ENCODE results near the gene CCDC192. TPM values are rescaled to one million over a fixed set of nuclear protein-coding genes. Genes with fewer than 3 reads are reported as not detected.

CCDC192 gene
- total and polyA plus RNA-seq, 2 donors (not counting 3 experiments of a cell fraction or from before 2014, with no cell fraction given), result not detected

DNA sequence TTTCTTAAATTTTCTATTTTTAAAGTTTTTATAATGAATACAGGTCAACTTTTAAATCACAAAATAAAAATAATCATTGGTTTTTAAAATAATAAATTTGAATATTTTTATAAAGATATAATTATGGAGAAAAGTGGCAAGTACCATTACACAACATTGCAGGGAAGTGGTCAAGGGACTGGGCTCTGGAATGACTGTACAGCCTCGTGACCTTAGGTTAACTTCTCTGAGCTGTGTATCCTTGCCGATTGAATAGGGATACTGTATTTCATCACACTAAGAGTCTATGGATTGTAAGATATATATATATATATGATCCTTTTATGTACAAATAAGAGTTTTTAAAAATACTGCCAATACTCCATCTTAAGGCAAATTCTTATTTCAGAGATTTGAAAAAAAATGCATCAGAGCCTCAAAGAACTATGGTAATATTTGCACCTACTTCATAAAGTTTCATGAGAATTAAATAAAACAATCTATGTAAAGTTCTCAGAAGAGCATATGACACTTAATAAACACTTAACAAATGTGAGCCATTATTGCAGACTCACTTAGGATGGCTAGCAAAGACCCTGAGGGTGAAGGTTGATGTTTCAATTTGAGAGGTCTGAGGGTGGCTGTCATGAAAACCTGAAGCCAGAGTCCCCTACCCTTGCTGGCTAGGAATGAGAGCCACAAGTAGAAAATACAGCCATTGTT lies 136.5 kb downstream of the CCDC192 start:
- Histone ChIP-seq H3K4me1 (ENCODE audit: control insufficient read depth, extremely low read depth, insufficient read depth, low read length) (peaks cover 7% of the 10 kb centered on the region), H4K20me1 (replicated peaks; ENCODE audit: control insufficient read depth, extremely low read depth, insufficient read depth, low read length) (no peaks in the 10 kb centered on the region), H3K27ac (ENCODE audit: insufficient read depth, low read depth, low read length) (no peak overlapping the region), H3K79me2 (ENCODE audit: control insufficient read depth, insufficient read depth, low read length) (no peaks in the 10 kb centered on the region), H3K4me3 (replicated peaks in 1 of 3; ENCODE audit: insufficient read depth in 1 of 3, low read depth in 1 of 3, low read length in 3 of 3) (no peak overlapping the region), H3K27me3 (ENCODE audit: control insufficient read depth in 2 of 2, insufficient read depth in 2 of 2, low read length in 2 of 2) (no peaks in the 10 kb centered on the region), H3K36me3 (ENCODE audit: control insufficient read depth in 2 of 2, extremely low read depth in 1 of 2, insufficient read depth in 2 of 2, low read length in 2 of 2) (no peaks in the 10 kb centered on the region), H3K9ac (replicated peaks; ENCODE audit: extremely low read depth, insufficient read depth, low read length) (no peak overlapping the region), H3K9me3 (replicated peaks; ENCODE audit: control insufficient read depth, insufficient read depth, low read length) (no peaks in the 10 kb centered on the region), H3K4me2 (ENCODE audit: insufficient read depth, low read length) (no peak overlapping the region), H3K9me1 (replicated peaks; ENCODE audit: control insufficient read depth, extremely low read depth, insufficient read depth, low read length) (no peaks in the 10 kb centered on the region), H2AFZ (ENCODE audit: low read depth, low read length) (peak overlapping the region; percentile 12)
- peak; percentile 50 for FAIRE-seq
- ChIA-PET POLR2A (no interaction called here), CTCF (no interaction called here)
- DNase-seq (ENCODE audit: low read depth, low spot score), result no peak
- intact Hi-C loops (cut with micrococcal nuclease) (no loop called here), dilution Hi-C loops (cut with MboI; ENCODE audit: extremely low pct_ligation_motif_present, low sequenced_read_pairs) (no loop called here)
- BruUV-seq (replicated peaks), result no TSS peak
- TF ChIP-seq JUN (IDR thresholded peaks at IDR 0.05; ENCODE audit: borderline replicate concordance, insufficient read depth, insufficient read length, low read depth) (no peak), FOS (IDR thresholded peaks at IDR 0.05; ENCODE audit: borderline replicate concordance, insufficient read depth, low read length) (no peak), POLR2AphosphoS5 (IDR thresholded peaks at IDR 0.05; ENCODE audit: insufficient read depth, low read depth, low read length) (no peak), GATA2 (IDR thresholded peaks at IDR 0.05; ENCODE audit: insufficient read depth, insufficient read length, low read depth, low read length) (no peak)

DNA sequence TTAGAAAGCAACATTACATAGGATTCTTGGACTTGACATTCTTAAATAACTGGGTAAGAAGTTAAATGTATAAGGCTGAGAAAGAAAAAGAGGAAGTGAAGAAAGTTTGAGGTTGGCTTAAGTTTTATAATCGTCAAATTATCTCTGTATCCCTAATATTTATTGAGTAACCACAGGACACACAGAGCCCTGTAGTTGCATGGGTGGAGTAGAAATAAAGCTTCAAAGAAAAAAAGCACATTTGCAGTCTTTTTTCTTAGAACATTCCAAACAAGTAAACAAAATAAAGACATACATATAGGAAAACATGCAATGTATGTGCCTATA lies 137.0 kb downstream of the CCDC192 start:
- Histone ChIP-seq H3K9ac (replicated peaks; ENCODE audit: extremely low read depth, insufficient read depth, low read length) (no peak overlapping the region), H3K9me3 (replicated peaks; ENCODE audit: control insufficient read depth, insufficient read depth, low read length) (no peaks in the 10 kb centered on the region), H3K79me2 (ENCODE audit: control insufficient read depth, insufficient read depth, low read length) (no peaks in the 10 kb centered on the region), H3K4me3 (replicated peaks in 1 of 3; ENCODE audit: insufficient read depth in 1 of 3, low read depth in 1 of 3, low read length in 3 of 3) (no peak overlapping the region), H3K9me1 (replicated peaks; ENCODE audit: control insufficient read depth, extremely low read depth, insufficient read depth, low read length) (no peaks in the 10 kb centered on the region), H3K4me2 (ENCODE audit: insufficient read depth, low read length) (no peak overlapping the region), H3K27ac (ENCODE audit: insufficient read depth, low read depth, low read length) (no peak overlapping the region), H2AFZ (ENCODE audit: low read depth, low read length) (no peak overlapping the region), H3K4me1 (ENCODE audit: control insufficient read depth, extremely low read depth, insufficient read depth, low read length) (peaks cover 7% of the 10 kb centered on the region), H3K36me3 (ENCODE audit: control insufficient read depth in 2 of 2, extremely low read depth in 1 of 2, insufficient read depth in 2 of 2, low read length in 2 of 2) (no peaks in the 10 kb centered on the region), H3K27me3 (ENCODE audit: control insufficient read depth in 2 of 2, insufficient read depth in 2 of 2, low read length in 2 of 2) (no peaks in the 10 kb centered on the region), H4K20me1 (replicated peaks; ENCODE audit: control insufficient read depth, extremely low read depth, insufficient read depth, low read length) (no peaks in the 10 kb centered on the region)
- no peak for TF ChIP-seq GATA2 (IDR thresholded peaks at IDR 0.05; ENCODE audit: insufficient read depth, insufficient read length, low read depth, low read length)
- no peak for TF ChIP-seq JUN (IDR thresholded peaks at IDR 0.05; ENCODE audit: borderline replicate concordance, insufficient read depth, insufficient read length, low read depth)
- no peak for TF ChIP-seq POLR2AphosphoS5 (IDR thresholded peaks at IDR 0.05; ENCODE audit: insufficient read depth, low read depth, low read length)
- TF ChIP-seq, protein P1, sequence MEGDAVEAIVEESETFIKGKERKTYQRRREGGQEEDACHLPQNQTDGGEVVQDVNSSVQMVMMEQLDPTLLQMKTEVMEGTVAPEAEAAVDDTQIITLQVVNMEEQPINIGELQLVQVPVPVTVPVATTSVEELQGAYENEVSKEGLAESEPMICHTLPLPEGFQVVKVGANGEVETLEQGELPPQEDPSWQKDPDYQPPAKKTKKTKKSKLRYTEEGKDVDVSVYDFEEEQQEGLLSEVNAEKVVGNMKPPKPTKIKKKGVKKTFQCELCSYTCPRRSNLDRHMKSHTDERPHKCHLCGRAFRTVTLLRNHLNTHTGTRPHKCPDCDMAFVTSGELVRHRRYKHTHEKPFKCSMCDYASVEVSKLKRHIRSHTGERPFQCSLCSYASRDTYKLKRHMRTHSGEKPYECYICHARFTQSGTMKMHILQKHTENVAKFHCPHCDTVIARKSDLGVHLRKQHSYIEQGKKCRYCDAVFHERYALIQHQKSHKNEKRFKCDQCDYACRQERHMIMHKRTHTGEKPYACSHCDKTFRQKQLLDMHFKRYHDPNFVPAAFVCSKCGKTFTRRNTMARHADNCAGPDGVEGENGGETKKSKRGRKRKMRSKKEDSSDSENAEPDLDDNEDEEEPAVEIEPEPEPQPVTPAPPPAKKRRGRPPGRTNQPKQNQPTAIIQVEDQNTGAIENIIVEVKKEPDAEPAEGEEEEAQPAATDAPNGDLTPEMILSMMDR (IDR thresholded peaks at IDR 0.05; ENCODE audit: extremely low read depth in 1 of 2, insufficient read depth in 1 of 2, low read depth in 1 of 2, low read length in 2 of 2), result no peak
- no peak for TF ChIP-seq POLR2A (IDR thresholded peaks at IDR 0.05; ENCODE audit: low read depth, low read length)
- TF ChIP-seq MYC (IDR thresholded peaks at IDR 0.05; ENCODE audit: low read depth, low read length), result no peak
- no peak for TF ChIP-seq FOS (IDR thresholded peaks at IDR 0.05; ENCODE audit: borderline replicate concordance, insufficient read depth, low read length)
- no peak for TF ChIP-seq EZH2 (IDR thresholded peaks at IDR 0.05; ENCODE audit: borderline replicate concordance, low read depth, low read length, severe bottlenecking)
- TF ChIP-seq, protein P2, sequence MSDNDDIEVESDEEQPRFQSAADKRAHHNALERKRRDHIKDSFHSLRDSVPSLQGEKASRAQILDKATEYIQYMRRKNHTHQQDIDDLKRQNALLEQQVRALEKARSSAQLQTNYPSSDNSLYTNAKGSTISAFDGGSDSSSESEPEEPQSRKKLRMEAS (IDR thresholded peaks at IDR 0.05; ENCODE audit: insufficient read depth, insufficient read length), result no peak
- CTCF ChIA-PET, result no interaction called here
- POLR2A ChIA-PET, result no interaction called here
- intact Hi-C loops (cut with micrococcal nuclease), result no loop called here
- DNase-seq (ENCODE audit: low read depth, low spot score) (no peak), FAIRE-seq (no peak)
- dilution Hi-C loops (cut with MboI; ENCODE audit: extremely low pct_ligation_motif_present, low sequenced_read_pairs), result no loop called here
- BruUV-seq (replicated peaks), result no TSS peak

All from endothelial cell of umbilical vein (primary cell).